T-helper 9 cell (primary cell): ENCODE results near the gene CEACAM20.
"Not testable (repeated sequence)": the region's sequence is repeated elsewhere in the genome, so short reads cannot be mapped to it uniquely, and the experiment has no call there.

Source experiments
- DNase-seq: peaks from one replicate; pipeline ENCODE4 v3.0.0-alpha.2; 2020
- total RNA-seq, 2 donors: gene quantifications; one replicate each; lab custom pipeline; 2026; lab: John Stamatoyannopoulos, UW

The CEACAM20 gene
- 0 reads per million in 2 donors for total RNA-seq

- DNase-seq: no peak
Measured at GRCh38 chr19:44529536-44529935, at the start of gene CEACAM20. Gene CEACAM20 (minus strand): TSS chr19:44529675. CDS start chr19:44529509, 166 bp downstream.

GRCh38 chr19:44577566-44577874 lies 48.0 kb upstream of the CEACAM20 start:
- no peak for DNase-seq

- no peak for DNase-seq
Measured at GRCh38 chr19:44576843-44577565, 47.5 kb upstream of the CEACAM20 start.

- DNase-seq: no peak
Measured at GRCh38 chr19:44575116-44575700, 45.7 kb upstream of the CEACAM20 start.

- DNase-seq: no peak
Measured at GRCh38 chr19:44574186-44574950, 44.9 kb upstream of the CEACAM20 start.

GRCh38 chr19:44573627-44574026 lies 44.2 kb upstream of the CEACAM20 start:
- no peak for DNase-seq

- DNase-seq: no peak
Measured at GRCh38 chr19:44573183-44573582, 43.7 kb upstream of the CEACAM20 start.

GRCh38 chr19:44572581-44572900 lies 43.1 kb upstream of the CEACAM20 start:
- DNase-seq: no peak

- DNase-seq: no peak
Measured at GRCh38 chr19:44571830-44572580, 42.5 kb upstream of the CEACAM20 start.

GRCh38 chr19:44570984-44571684 lies 41.7 kb upstream of the CEACAM20 start:
- peak; percentile 13 for DNase-seq

GRCh38 chr19:44570603-44570983 lies 41.1 kb upstream of the CEACAM20 start:
- no peak for DNase-seq

GRCh38 chr19:44567745-44568144 lies 38.3 kb upstream of the CEACAM20 start:
- DNase-seq: no peak

- DNase-seq: no peak
Measured at GRCh38 chr19:44566984-44567383, 37.5 kb upstream of the CEACAM20 start.

- DNase-seq: not testable (repeated sequence)
Measured at GRCh38 chr19:44563086-44563655, 33.7 kb upstream of the CEACAM20 start.

GRCh38 chr19:44557933-44558332 lies 28.5 kb upstream of the CEACAM20 start:
- DNase-seq: no peak

- DNase-seq: no peak
Measured at GRCh38 chr19:44554641-44555246, 25.3 kb upstream of the CEACAM20 start.

- no peak for DNase-seq
Measured at GRCh38 chr19:44553478-44554171, 24.1 kb upstream of the CEACAM20 start.

GRCh38 chr19:44552324-44552723 lies 22.8 kb upstream of the CEACAM20 start:
- DNase-seq: no peak

- no peak for DNase-seq
Measured at GRCh38 chr19:44551850-44552249, 22.4 kb upstream of the CEACAM20 start.

- DNase-seq: not testable (repeated sequence)
Measured at GRCh38 chr19:44550976-44551375, 21.5 kb upstream of the CEACAM20 start.

- DNase-seq: no peak
Measured at GRCh38 chr19:44549507-44549906, 20.0 kb upstream of the CEACAM20 start.
